GM21786 (cell line): ENCODE measurements around the gene SLC9C1.

ENCODE experiments used
- ATAC-seq: cut with Tn5 transposase; IDR thresholded peaks from one replicate; pipeline ENCODE4 v1.9.1; 2021; ENCODE audit not compliant: unreplicated experiment

The SLC9C1 gene

GRCh38 chr3:112307557-112307956, 13.5 kb upstream of the SLC9C1 start:
- ATAC-seq: no peak

GRCh38 chr3:112306825-112307224, 12.8 kb upstream of the SLC9C1 start:
- no peak for ATAC-seq

GRCh38 chr3:112304611-112305010, 10.6 kb upstream of the SLC9C1 start:
- ATAC-seq: no peak

GRCh38 chr3:112303764-112304325, 9.8 kb upstream of the SLC9C1 start:
- ATAC-seq: no peak

GRCh38 chr3:112302881-112303763, 9.1 kb upstream of the SLC9C1 start:
- no peak for ATAC-seq

- no peak for ATAC-seq
Measured at GRCh38 chr3:112302150-112302830, 8.3 kb upstream of the SLC9C1 start.

GRCh38 chr3:112298781-112299180, 4.8 kb upstream of the SLC9C1 start:
- ATAC-seq: no peak

- ATAC-seq: peak; percentile 33
Measured at GRCh38 chr3:112297714-112298113, 3.7 kb upstream of the SLC9C1 start.

- ATAC-seq: no peak
Measured at GRCh38 chr3:112289011-112289410, 5.0 kb downstream of the SLC9C1 start.

GRCh38 chr3:112280266-112280665, 13.8 kb downstream of the SLC9C1 start:
- ATAC-seq: no peak

- ATAC-seq: no peak
Measured at GRCh38 chr3:112273536-112273935, 20.5 kb downstream of the SLC9C1 start.

GRCh38 chr3:112261742-112262141, 32.3 kb downstream of the SLC9C1 start:
- no peak for ATAC-seq

GRCh38 chr3:112260563-112260962, 33.5 kb downstream of the SLC9C1 start:
- ATAC-seq: no peak

- ATAC-seq: no peak
Measured at GRCh38 chr3:112253301-112253971, 40.6 kb downstream of the SLC9C1 start.

- no peak for ATAC-seq
Measured at GRCh38 chr3:112247900-112248299, 46.1 kb downstream of the SLC9C1 start.

- no peak for ATAC-seq
Measured at GRCh38 chr3:112247350-112247749, 46.7 kb downstream of the SLC9C1 start.

- no peak for ATAC-seq
Measured at GRCh38 chr3:112233083-112233482, 60.9 kb downstream of the SLC9C1 start.

GRCh38 chr3:112231727-112232126, 62.3 kb downstream of the SLC9C1 start:
- ATAC-seq: no peak

- no peak for ATAC-seq
Measured at GRCh38 chr3:112230033-112230432, 64.0 kb downstream of the SLC9C1 start.

- ATAC-seq: no peak
Measured at GRCh38 chr3:112228786-112229185, 65.2 kb downstream of the SLC9C1 start.

GRCh38 chr3:112200317-112200666, 93.7 kb downstream of the SLC9C1 start:
- no peak for ATAC-seq
